ENCODE data around the gene MXRA8. TPM values are rescaled to one million over a fixed set of nuclear protein-coding genes. Genes with fewer than 3 reads are reported as not detected.

The MXRA8 gene
- total RNA-seq, 1 donor from 2014 or later: 137 TPM

- DNase-seq (ENCODE audit: low read depth): no peak
- no peak overlapping the region for H3K4me3 ChIP-seq (ENCODE audit: low read depth, low read length)
- no peak for TF ChIP-seq CTCF (conservative IDR thresholded peaks at IDR 0.05; ENCODE audit: low read depth, low read length)
Observed at GRCh38 chr1:1313500-1314236, 44.7 kb downstream of the MXRA8 start.

- TF ChIP-seq CTCF (conservative IDR thresholded peaks at IDR 0.05; ENCODE audit: low read depth, low read length): no peak
- DNase-seq (ENCODE audit: low read depth): no peak
- no peak overlapping the region for H3K4me3 ChIP-seq (ENCODE audit: low read depth, low read length)
Observed at GRCh38 chr1:1312450-1313314, 45.7 kb downstream of the MXRA8 start.

- no peak for DNase-seq (ENCODE audit: low read depth)
- no peak for TF ChIP-seq CTCF (conservative IDR thresholded peaks at IDR 0.05; ENCODE audit: low read depth, low read length)
- H3K4me3 ChIP-seq (ENCODE audit: low read depth, low read length): no peak overlapping the region
Observed at GRCh38 chr1:1311107-1312104, 46.9 kb downstream of the MXRA8 start.

- DNase-seq (ENCODE audit: low read depth): no peak
- no peak for TF ChIP-seq CTCF (conservative IDR thresholded peaks at IDR 0.05; ENCODE audit: low read depth, low read length)
- no peak overlapping the region for H3K4me3 ChIP-seq (ENCODE audit: low read depth, low read length)
Observed at GRCh38 chr1:1310476-1311053, 47.8 kb downstream of the MXRA8 start.

- no peak overlapping the region for H3K4me3 ChIP-seq (ENCODE audit: low read depth, low read length)
- DNase-seq (ENCODE audit: low read depth): no peak
- no peak for TF ChIP-seq CTCF (conservative IDR thresholded peaks at IDR 0.05; ENCODE audit: low read depth, low read length)
Observed at GRCh38 chr1:1310109-1310385, 48.3 kb downstream of the MXRA8 start.
